Measurements from ENCODE around the gene LIF.

- TF ChIP-seq, protein P1, sequence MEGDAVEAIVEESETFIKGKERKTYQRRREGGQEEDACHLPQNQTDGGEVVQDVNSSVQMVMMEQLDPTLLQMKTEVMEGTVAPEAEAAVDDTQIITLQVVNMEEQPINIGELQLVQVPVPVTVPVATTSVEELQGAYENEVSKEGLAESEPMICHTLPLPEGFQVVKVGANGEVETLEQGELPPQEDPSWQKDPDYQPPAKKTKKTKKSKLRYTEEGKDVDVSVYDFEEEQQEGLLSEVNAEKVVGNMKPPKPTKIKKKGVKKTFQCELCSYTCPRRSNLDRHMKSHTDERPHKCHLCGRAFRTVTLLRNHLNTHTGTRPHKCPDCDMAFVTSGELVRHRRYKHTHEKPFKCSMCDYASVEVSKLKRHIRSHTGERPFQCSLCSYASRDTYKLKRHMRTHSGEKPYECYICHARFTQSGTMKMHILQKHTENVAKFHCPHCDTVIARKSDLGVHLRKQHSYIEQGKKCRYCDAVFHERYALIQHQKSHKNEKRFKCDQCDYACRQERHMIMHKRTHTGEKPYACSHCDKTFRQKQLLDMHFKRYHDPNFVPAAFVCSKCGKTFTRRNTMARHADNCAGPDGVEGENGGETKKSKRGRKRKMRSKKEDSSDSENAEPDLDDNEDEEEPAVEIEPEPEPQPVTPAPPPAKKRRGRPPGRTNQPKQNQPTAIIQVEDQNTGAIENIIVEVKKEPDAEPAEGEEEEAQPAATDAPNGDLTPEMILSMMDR (IDR thresholded peaks at IDR 0.05): no peak
- no peak for TF ChIP-seq POLR2A (IDR thresholded peaks at IDR 0.05; ENCODE audit: low read depth)
Measured at GRCh38 chr22:30286331-30286730, 39.8 kb upstream of the LIF start.

All from esophagus muscularis mucosa (tissue), 3 donors.